ENCODE measurements around the gene ATMIN.
A peak's percentile ranks its signal among the peaks of the same experiment; 100 is the strongest.

The ATMIN gene

DNA sequence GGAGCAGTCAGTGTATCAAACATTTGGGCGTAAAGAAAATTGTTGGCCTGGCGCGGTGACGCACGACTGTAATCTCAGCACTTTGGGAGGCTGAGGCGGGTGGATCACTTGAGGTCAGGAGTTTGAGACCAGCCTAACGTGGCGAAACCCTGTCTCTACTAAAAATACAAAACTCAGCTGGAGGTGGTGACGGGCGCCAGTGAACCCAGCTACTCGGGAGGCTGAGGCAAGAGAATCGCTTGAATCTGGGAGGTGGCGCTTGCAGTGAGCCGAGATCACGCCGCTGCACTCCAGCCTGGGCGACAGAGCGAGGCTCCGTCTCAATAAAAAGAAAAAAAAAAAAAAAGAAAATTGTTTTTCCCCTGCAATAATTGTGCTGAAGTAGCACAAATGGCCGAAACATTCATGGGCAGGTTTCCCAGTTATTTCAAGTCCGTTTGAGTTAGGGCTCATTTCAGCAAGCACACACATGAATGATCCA is 59.2 kb downstream of the ATMIN start:
- TF ChIP-seq, protein P1, sequence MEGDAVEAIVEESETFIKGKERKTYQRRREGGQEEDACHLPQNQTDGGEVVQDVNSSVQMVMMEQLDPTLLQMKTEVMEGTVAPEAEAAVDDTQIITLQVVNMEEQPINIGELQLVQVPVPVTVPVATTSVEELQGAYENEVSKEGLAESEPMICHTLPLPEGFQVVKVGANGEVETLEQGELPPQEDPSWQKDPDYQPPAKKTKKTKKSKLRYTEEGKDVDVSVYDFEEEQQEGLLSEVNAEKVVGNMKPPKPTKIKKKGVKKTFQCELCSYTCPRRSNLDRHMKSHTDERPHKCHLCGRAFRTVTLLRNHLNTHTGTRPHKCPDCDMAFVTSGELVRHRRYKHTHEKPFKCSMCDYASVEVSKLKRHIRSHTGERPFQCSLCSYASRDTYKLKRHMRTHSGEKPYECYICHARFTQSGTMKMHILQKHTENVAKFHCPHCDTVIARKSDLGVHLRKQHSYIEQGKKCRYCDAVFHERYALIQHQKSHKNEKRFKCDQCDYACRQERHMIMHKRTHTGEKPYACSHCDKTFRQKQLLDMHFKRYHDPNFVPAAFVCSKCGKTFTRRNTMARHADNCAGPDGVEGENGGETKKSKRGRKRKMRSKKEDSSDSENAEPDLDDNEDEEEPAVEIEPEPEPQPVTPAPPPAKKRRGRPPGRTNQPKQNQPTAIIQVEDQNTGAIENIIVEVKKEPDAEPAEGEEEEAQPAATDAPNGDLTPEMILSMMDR (IDR thresholded peaks at IDR 0.05; ENCODE audit: insufficient read depth, low read depth, low read length, missing control alignments), result no peak
- no peak for DNase-seq (ENCODE audit: low read depth)
- H3K4me3 ChIP-seq (ENCODE audit: low read depth, low read length), result peak overlapping the region; percentile 66

DNA sequence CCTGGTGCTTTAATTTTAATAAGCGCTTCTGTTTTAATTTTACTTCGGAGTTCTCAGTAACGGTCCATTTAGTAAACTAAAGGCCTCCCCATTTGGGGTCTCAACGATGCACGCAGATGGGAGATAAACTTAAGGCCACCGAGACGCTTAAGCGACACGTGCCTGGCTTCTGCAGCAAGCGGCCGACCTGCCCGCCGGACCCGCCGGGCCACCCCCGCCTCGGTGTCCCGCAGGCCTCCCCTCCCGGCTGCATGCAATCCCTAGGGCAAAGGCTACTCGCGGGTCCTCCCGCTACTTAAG is 60.0 kb downstream of the ATMIN start:
- H3K4me3 ChIP-seq (ENCODE audit: low read depth, low read length), result peak overlapping the region; percentile 66
- TF ChIP-seq, protein P1 (IDR thresholded peaks at IDR 0.05; ENCODE audit: insufficient read depth, low read depth, low read length, missing control alignments), result no peak

DNA sequence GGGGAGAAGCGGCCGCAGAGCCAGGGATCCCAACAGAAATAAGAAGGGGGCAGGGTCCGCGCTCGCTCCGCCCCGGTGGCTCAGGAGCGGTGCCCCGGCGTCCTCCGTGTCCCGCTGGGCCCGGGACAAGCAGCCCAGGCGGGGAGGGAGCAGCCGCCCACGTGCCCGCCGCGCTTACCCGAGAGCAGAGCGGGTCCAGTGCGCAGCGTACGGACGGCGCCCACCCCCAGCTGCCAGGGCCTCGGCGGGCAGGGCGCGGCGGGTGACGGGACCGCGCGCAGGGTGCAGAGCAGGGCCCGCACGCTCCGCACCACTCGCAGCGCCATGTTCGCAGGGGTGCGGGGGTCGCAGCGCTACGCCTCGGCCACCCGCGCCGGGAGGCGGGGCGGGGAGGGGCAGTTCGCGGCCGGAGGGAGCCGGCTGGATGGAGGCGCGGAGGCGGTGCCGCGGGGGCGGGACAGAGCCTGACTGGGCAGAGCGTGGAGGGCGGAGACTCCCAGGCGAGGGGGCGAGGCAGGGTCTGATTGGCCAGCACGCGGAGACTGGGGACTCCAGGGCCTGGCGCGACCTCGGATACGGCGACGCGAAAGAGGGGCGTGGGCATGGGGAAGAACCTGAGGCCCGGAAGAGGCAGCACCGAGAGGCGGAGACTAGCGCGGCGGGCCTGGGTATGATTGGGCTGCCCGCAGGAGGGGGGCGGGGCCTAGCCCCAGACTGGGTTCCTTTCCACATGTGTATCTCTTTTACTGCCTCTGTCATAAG is 60.5 kb downstream of the ATMIN start, which contains the start of gene GCSH:
Gene GCSH (minus strand): TSS at position 443 of the 762 bp plus-strand sequence. CDS start 117 bp downstream, at position 326.
- DNase-seq (ENCODE audit: low read depth), result peak; percentile 99
- peak within 1 kb of the TSS; percentile 66 for H3K4me3 ChIP-seq (ENCODE audit: low read depth, low read length)
- TF ChIP-seq, protein P1 (IDR thresholded peaks at IDR 0.05; ENCODE audit: insufficient read depth, low read depth, low read length, missing control alignments), result no peak

More for the DNA sequence above, 60.0 kb downstream of the ATMIN start:
- DNase-seq (ENCODE audit: low read depth), result no peak

DNA sequence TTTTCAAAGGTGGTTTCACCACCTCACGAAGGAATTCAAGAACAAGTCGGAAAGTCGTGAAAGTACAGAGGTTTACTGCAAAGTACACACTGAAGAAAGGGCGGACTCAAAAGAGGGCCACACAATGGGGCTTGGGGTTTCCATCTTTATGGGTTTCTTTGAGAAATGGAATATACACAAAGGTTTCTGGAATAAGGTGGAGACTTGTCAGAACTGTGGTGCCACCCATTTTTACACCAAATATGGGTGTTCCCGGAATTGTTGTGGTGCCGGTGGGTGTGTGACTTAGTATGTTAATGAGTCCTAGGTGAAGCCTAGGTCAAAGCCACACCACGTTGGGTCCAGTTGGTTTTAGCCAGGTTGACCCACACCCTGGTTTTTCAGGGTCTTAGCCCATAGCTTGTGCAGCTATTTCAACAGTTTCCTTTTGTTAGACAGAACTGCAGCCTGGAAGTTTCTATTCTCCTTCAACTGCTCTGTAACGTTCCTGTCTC is 61.1 kb downstream of the ATMIN start:
- peak overlapping the region; percentile 26 for H3K4me3 ChIP-seq (ENCODE audit: low read depth, low read length)
- DNase-seq (ENCODE audit: low read depth), result no peak
- TF ChIP-seq, protein P1 (IDR thresholded peaks at IDR 0.05; ENCODE audit: insufficient read depth, low read depth, low read length, missing control alignments), result no peak

Data from GM12865 (cell line).